ENCODE data around the gene SNRNP25. TPM values are rescaled to one million over a fixed set of nuclear protein-coding genes. Genes with fewer than 3 reads are reported as not detected.

Gene SNRNP25
- total and polyA plus RNA-seq, 9 of the 15 experiments (the other 6 are each of a cell fraction or from before 2014, with no cell fraction given): 59.0 to 176 (median 108) TPM

- Histone ChIP-seq H3K4me3 (no peak overlapping the region), H3K27me3 (ENCODE audit: control insufficient read depth in 2 of 2, insufficient read depth in 2 of 2, low read length in 2 of 2) (no peaks in the 10 kb centered on the region), H3K79me2 (ENCODE audit: control insufficient read depth, insufficient read depth, low read length) (no peaks in the 10 kb centered on the region), H3K36me3 (ENCODE audit: control insufficient read depth, insufficient read depth, low read length) (no peaks in the 10 kb centered on the region), H3K9me1 (ENCODE audit: control insufficient read depth, insufficient read depth, low read length) (no peaks in the 10 kb centered on the region), H3K4me1 (replicated peaks in 1 of 2; ENCODE audit: control insufficient read depth in 2 of 2, insufficient read depth in 2 of 2, low read length in 2 of 2) (peaks cover 0 to 58% of the 10 kb centered on the region in 2 experiments; a peak in 3 of 5 replicates), H3K4me2 (ENCODE audit: insufficient read depth, low read length) (no peak overlapping the region), H4K20me1 (replicated peaks; ENCODE audit: control insufficient read depth, insufficient read depth, low read length) (peaks cover 10% of the 10 kb centered on the region), H3K9me3 (replicated peaks; ENCODE audit: control insufficient read depth, insufficient read depth, low read depth, low read length) (no peaks in the 10 kb centered on the region), H3K27ac (ENCODE audit: extremely low read depth, low read depth, low read length) (no peak overlapping the region), H3K9ac (ENCODE audit: insufficient read depth in 1 of 2, low read depth in 2 of 2, low read length in 2 of 2) (peak overlapping the region in 1 of 2 experiments; percentile 37; a peak in 2 of 4 replicates), H2AFZ (ENCODE audit: low read depth, low read length) (no peak overlapping the region)
- FAIRE-seq: peak; percentile 6
- ATAC-seq: no peak
- intact Hi-C loops (cut with micrococcal nuclease) (no loop called here), in situ Hi-C loops (cut with MboI) (no loop called here)
- TF ChIP-seq BRD4 (IDR thresholded peaks at IDR 0.05) (no peak), HCFC1 (IDR thresholded peaks at IDR 0.05; ENCODE audit: low read depth, low read length) (no peak), DIDO1 (tag; IDR thresholded peaks at IDR 0.05; ENCODE audit: low read depth) (no peak), MED1 (CRISPR knock-in tag; IDR thresholded peaks at IDR 0.05; ENCODE audit: borderline replicate concordance) (0 out of 2 replicates have a peak, but pooled peaks have one; percentile 10), PYGO2 (tag; IDR thresholded peaks at IDR 0.05) (no peak), MAX (CRISPR knock-in tag; IDR thresholded peaks at IDR 0.05) (0 out of 2 replicates have a peak, but pooled peaks have one; percentile 8)
- ChIA-PET CTCF (ENCODE audit: low intra/inter-chr PET ratio) (interaction anchor here (0.8 to 7.3 kb wide), 4 partner anchors 30 to 296 kb away, joined by 3 to 125 read pairs (median 24); partner anchors contain the start of gene HBQ1), POLR2A (interaction anchor here (0.6 to 1.7 kb wide), 10 partner anchors 9 to 584 kb away, joined by 3 to 8 read pairs (median 4); partner anchors contain the start of genes HBQ1 and POLR3K)
- WGBS (ENCODE audit: insufficient coverage, low coverage, missing lambda C conversion rate): 54% methylated on average over 13 of the region's 13 CpGs
- no TSS peak for BruUV-seq (replicated peaks)
- no peak for DNase-seq (ENCODE audit: extremely low read depth in 1 of 4, low spot score in 3 of 4)
Measured at GRCh38 chr16:66309-67182, 12.9 kb downstream of the SNRNP25 start.
